GM12864 (cell line): ENCODE data around the gene RBM25.
"Not testable (repeated sequence)": the region's sequence is repeated elsewhere in the genome, so short reads cannot be mapped to it uniquely, and the experiment has no call there.

Experiments
- DNase-seq: peaks from one replicate; pipeline ENCODE4 v3.0.0-alpha.2; 2011; ENCODE audit warnings: low read depth
- H3K4me3 ChIP-seq: 2 replicates; pipeline ENCODE4 v1.5.1; 2011; ENCODE audit warnings: mild to moderate bottlenecking, low read depth, low read length, control low read depth
- TF ChIP-seq, protein P1 (sequence below): IDR thresholded peaks from 2 replicates; pipeline ENCODE4 v1.5.1; 2011; ENCODE audit warnings: low read depth, mild to moderate bottlenecking, moderate library complexity, low read length, control low read depth, inconsistent platforms; ENCODE audit errors: missing control alignments

Gene RBM25

DNA sequence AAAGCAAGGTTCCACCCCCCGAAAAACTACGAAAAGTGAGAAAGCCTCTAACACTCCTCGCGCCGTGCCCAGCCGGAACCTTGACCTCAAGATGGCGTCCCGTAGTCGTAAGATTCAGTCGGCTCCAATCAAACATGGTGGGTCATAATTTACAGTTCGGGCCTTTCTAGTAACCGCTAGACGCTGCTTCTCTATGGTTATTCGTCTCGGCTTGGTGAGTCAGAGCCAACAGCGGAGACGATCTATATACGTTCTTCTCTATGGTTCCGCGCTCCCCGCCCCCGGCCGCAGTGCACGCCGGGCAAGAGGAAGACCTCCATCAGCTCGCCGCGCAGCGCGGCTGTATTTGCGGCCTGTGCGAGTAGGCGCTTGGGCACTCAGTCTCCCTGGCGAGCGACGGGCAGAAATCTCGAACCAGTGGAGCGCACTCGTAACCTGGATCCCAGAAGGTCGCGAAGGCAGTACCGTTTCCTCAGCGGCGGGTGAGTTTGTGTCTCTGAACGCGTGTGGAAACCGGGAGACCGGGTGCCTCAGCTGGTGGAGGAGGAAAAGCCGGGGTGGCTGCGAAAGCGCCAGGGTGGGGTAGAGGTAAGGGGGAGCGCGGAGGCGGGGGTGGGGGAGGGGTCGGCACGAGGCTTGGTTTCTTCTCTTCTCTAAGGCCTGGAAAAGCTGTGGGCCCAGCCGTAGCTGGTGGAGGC is at the start of gene RBM25:
Gene RBM25 (plus strand): TSS at position 311 of the 698 bp plus-strand sequence. CDS start 13,108 bp downstream, outside the sequence.
- peak within 1 kb of the TSS; percentile 84 for H3K4me3 ChIP-seq
- TF ChIP-seq, protein P1, sequence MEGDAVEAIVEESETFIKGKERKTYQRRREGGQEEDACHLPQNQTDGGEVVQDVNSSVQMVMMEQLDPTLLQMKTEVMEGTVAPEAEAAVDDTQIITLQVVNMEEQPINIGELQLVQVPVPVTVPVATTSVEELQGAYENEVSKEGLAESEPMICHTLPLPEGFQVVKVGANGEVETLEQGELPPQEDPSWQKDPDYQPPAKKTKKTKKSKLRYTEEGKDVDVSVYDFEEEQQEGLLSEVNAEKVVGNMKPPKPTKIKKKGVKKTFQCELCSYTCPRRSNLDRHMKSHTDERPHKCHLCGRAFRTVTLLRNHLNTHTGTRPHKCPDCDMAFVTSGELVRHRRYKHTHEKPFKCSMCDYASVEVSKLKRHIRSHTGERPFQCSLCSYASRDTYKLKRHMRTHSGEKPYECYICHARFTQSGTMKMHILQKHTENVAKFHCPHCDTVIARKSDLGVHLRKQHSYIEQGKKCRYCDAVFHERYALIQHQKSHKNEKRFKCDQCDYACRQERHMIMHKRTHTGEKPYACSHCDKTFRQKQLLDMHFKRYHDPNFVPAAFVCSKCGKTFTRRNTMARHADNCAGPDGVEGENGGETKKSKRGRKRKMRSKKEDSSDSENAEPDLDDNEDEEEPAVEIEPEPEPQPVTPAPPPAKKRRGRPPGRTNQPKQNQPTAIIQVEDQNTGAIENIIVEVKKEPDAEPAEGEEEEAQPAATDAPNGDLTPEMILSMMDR, result no peak
- DNase-seq, result peak; percentile 99

DNA sequence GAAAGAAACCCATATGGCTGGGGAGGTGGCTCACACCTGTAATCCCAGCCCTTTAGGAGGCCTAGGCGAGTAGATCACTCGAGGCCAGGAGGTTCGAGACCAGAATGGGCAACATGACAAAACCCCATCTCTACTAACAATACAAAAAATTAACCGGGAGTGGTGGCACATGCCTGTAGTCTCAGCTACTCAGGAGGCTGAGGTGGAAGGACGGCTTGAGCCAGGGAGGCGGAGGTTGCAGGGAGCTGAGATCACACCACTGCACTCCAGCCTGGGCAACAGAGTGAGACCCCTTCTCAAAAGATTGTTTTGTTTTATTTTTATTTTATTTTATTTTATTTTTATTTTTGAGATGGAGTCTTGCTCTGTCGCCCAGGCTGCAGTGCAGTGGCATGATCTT is 47.1 kb upstream of the RBM25 start:
- not testable (repeated sequence) for DNase-seq

DNA sequence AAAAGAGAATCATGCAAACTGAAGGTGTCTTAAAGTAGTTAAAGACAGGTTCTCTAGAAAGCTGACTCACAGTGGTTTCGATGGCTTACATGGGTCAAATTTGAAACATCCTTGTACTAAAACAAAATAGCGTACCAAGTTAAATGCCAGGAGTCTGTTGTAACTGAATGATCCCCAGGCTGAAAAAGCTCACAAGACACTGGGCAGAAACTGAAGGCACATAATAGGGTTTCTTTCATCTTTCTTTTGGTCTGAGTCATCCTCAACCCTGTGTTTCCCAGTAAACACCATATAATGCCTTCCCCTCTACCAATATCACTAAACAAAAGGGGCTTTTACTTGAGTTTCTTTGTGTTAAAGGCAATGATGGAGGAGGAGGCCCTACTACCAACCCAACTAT is 44.2 kb upstream of the RBM25 start:
- H3K4me3 ChIP-seq, result no peak overlapping the region
- TF ChIP-seq, protein P1, result no peak
- DNase-seq, result peak; percentile 46

More for the DNA sequence above, 47.1 kb upstream of the RBM25 start:
- H3K4me3 ChIP-seq, result not testable (repeated sequence)

DNA sequence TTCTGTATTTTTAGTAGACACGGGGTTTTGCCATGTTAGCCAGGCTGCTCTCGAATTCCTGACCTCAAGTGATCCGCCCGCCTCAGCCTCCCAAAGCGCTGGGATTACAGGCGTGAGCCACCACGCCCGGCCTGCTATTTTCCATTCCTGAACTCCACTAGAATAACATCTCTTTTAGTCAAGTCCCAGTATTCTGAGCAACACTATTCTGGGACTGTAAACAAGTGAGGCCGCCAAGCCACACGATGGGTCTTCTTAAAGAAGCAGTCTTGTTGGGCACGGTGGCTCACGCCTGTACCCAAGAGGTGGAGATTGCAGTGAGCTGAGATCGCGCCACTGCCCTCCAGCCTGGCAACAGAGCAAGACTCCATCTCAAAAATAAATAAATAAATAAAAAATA is 42.8 kb upstream of the RBM25 start:
- not testable (repeated sequence) for DNase-seq, H3K4me3 ChIP-seq

DNA sequence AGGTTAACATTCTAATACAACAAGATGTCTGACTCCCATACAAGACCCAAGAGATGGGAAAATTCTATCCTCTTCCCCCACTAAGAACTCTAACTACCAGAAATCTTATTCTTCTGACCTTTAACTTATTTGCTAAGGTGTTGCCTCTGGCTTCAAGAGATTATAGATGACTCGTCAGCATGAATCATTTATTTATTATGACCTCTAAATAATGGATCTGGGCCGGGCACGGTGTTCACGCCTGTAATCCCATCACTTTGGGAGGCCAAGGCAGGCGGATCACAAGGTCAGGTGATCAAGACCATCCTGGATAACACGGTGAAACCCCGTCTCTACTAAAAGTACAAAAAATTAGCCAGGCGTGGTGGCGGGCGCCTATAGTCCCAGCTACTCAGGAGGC is 42.3 kb upstream of the RBM25 start:
- H3K4me3 ChIP-seq, DNase-seq: not testable (repeated sequence)

DNA sequence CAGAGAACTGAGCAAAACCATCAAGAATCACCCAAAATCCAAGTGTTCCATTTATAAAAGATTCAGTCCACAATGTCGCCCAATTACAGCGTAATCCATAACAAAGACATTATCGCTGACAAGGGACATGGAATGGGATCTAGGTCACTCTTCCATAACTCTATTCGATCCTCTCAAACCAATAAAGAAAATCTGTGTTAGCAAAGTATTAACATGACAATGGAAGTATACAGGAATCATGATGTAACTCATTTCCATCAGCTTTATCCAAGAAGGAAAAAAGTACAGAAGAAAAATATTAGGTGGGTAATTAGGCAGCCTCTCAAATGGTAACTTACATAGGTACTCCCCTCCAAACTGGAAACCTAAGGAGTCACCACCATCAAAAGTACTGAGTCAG is 36.3 kb upstream of the RBM25 start:
- no peak overlapping the region for H3K4me3 ChIP-seq
- DNase-seq, result no peak
- TF ChIP-seq, protein P1, result no peak

DNA sequence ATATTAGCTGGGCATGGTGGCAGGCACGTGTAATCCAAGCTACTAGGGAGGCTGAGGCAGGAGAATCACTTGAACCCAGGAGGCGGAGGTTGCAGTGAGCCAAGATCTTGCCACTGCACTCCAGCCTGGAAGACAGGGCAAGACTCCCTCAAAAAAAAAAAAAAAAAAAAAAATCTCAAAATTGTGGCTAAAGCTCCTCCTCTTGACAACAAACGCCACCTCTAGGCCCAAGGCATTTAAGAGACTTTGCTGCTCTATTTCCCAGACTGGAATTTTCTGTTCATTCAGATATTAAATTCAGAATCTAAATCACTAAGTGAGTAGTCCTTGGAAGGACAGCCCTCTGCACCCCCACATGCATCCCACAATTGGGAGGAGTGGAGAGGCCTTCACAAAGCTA is 32.8 kb upstream of the RBM25 start:
- no peak for DNase-seq
- no peak overlapping the region; the same call in 1 of the 2 replicates for H3K4me3 ChIP-seq
- TF ChIP-seq, protein P1, result no peak

DNA sequence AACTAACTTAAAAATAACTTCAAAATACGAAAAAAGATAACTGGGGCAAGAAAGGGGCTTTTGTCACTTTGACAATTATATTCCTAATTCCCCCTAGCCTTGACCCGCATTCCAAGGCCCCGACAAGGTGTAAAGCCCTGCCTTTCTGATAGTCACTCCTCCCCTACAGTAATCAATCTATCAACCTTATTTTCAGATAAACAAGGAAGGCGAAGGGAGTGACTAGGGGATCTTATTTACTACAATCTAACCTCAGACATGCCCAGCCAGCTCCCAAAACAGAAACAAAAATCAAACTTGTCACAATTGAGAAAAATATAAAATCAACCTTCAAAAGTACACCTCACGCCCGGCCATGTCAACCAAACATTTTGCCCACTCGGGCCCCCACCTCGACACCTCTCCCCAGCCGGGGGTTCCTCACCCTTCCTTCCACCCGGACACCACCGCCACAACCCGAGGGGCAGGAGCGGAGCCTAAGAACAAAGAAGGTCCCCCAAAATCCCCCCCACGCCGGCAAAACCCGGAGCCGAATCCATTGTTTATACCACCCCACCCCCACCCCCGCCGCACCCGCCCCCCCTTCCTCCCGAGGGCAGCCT is 32.0 kb upstream of the RBM25 start:
- no peak for DNase-seq
- H3K4me3 ChIP-seq, result peak overlapping the region; percentile 98
- TF ChIP-seq, protein P1, result no peak
